ENCODE measurements around the gene MCC.

Gene MCC

GRCh38 chr5:113124914-113125313 is 363.3 kb downstream of the MCC start:
- H4K20me1 ChIP-seq (ENCODE audit: insufficient read depth, low read length): no peaks in the 10 kb centered on the region
- no peak overlapping the region for H3K27ac ChIP-seq (ENCODE audit: low read length)
- H3K4me1 ChIP-seq (ENCODE audit: low read length): no peaks in the 10 kb centered on the region
- peaks cover 90% of the 10 kb centered on the region for H3K79me2 ChIP-seq (ENCODE audit: low read length)
- no peaks in the 10 kb centered on the region for H3K9me2 ChIP-seq (replicated peaks; ENCODE audit: insufficient read depth, low read length)
- H2AFZ ChIP-seq (ENCODE audit: low read length): no peak overlapping the region
- no peaks in the 10 kb centered on the region for H3K9me3 ChIP-seq (replicated peaks; ENCODE audit: insufficient read depth, low read length)
- H3K9ac ChIP-seq (ENCODE audit: low read length): no peak overlapping the region
- DNase-seq: no peak
- no peaks in the 10 kb centered on the region for H3F3A ChIP-seq (ENCODE audit: insufficient read depth, low read length)
- no peak overlapping the region for H3K4me3 ChIP-seq (ENCODE audit: low read length)
- no peaks in the 10 kb centered on the region for H3K27me3 ChIP-seq (replicated peaks; ENCODE audit: insufficient read depth, low read length)
- no peaks in the 10 kb centered on the region for H3K36me3 ChIP-seq (replicated peaks; ENCODE audit: insufficient read depth, low read length)
- TF ChIP-seq EZH2phosphoT487 (IDR thresholded peaks at IDR 0.05; ENCODE audit: low read length): no peak
- no peak overlapping the region for H3K4me2 ChIP-seq (ENCODE audit: low read depth, low read length)

GRCh38 chr5:113124265-113124664 is 364.0 kb downstream of the MCC start:
- no peaks in the 10 kb centered on the region for H3K9me3 ChIP-seq (replicated peaks; ENCODE audit: insufficient read depth, low read length)
- no peaks in the 10 kb centered on the region for H4K20me1 ChIP-seq (ENCODE audit: insufficient read depth, low read length)
- H3K4me1 ChIP-seq (ENCODE audit: low read length): no peaks in the 10 kb centered on the region
- H2AFZ ChIP-seq (ENCODE audit: low read length): no peak overlapping the region
- no peaks in the 10 kb centered on the region for H3F3A ChIP-seq (ENCODE audit: insufficient read depth, low read length)
- H3K4me3 ChIP-seq (ENCODE audit: low read length): no peak overlapping the region
- no peak for DNase-seq
- H3K79me2 ChIP-seq (ENCODE audit: low read length): peaks cover 93% of the 10 kb centered on the region
- H3K27me3 ChIP-seq (replicated peaks; ENCODE audit: insufficient read depth, low read length): no peaks in the 10 kb centered on the region
- H3K36me3 ChIP-seq (replicated peaks; ENCODE audit: insufficient read depth, low read length): no peaks in the 10 kb centered on the region
- H3K9me2 ChIP-seq (replicated peaks; ENCODE audit: insufficient read depth, low read length): no peaks in the 10 kb centered on the region
- TF ChIP-seq EZH2phosphoT487 (IDR thresholded peaks at IDR 0.05; ENCODE audit: low read length): no peak
- no peak for TF ChIP-seq CTCF (IDR thresholded peaks at IDR 0.05; ENCODE audit: low read length)
- no peak for TF ChIP-seq EZH2 (optimal IDR thresholded peaks at IDR 0.05; ENCODE audit: low read depth, low read length)
- no peak overlapping the region for H3K27ac ChIP-seq (ENCODE audit: low read length)
- no peak overlapping the region for H3K4me2 ChIP-seq (ENCODE audit: low read depth, low read length)
- no peak overlapping the region for H3K9ac ChIP-seq (ENCODE audit: low read length)

- H3K9me3 ChIP-seq (replicated peaks; ENCODE audit: insufficient read depth, low read length): no peaks in the 10 kb centered on the region
- H3F3A ChIP-seq (ENCODE audit: insufficient read depth, low read length): no peaks in the 10 kb centered on the region
- no peak overlapping the region for H2AFZ ChIP-seq (ENCODE audit: low read length)
- no peak overlapping the region for H3K4me3 ChIP-seq (ENCODE audit: low read length)
- no peaks in the 10 kb centered on the region for H3K36me3 ChIP-seq (replicated peaks; ENCODE audit: insufficient read depth, low read length)
- peaks cover 6% of the 10 kb centered on the region for H3K4me1 ChIP-seq (ENCODE audit: low read length)
- TF ChIP-seq EZH2 (optimal IDR thresholded peaks at IDR 0.05; ENCODE audit: low read depth, low read length) (no peak), CTCF (IDR thresholded peaks at IDR 0.05; ENCODE audit: low read length) (peak; percentile 21; the same call in 1 of the 2 replicates), EZH2phosphoT487 (IDR thresholded peaks at IDR 0.05; ENCODE audit: low read length) (no peak)
- H3K79me2 ChIP-seq (ENCODE audit: low read length): peaks cover 93% of the 10 kb centered on the region
- no peaks in the 10 kb centered on the region for H3K27me3 ChIP-seq (replicated peaks; ENCODE audit: insufficient read depth, low read length)
- no peaks in the 10 kb centered on the region for H4K20me1 ChIP-seq (ENCODE audit: insufficient read depth, low read length)
- no peaks in the 10 kb centered on the region for H3K9me2 ChIP-seq (replicated peaks; ENCODE audit: insufficient read depth, low read length)
- DNase-seq: no peak
- H3K4me2 ChIP-seq (ENCODE audit: low read depth, low read length): no peak overlapping the region
- H3K9ac ChIP-seq (ENCODE audit: low read length): no peak overlapping the region
- H3K27ac ChIP-seq (ENCODE audit: low read length): no peak overlapping the region
Observed at GRCh38 chr5:113123618-113124017, 364.6 kb downstream of the MCC start.

GRCh38 chr5:113122053-113122452 is 366.2 kb downstream of the MCC start:
- Histone ChIP-seq H3K27me3 (replicated peaks; ENCODE audit: insufficient read depth, low read length) (no peaks in the 10 kb centered on the region), H3K79me2 (ENCODE audit: low read length) (peaks cover 96% of the 10 kb centered on the region), H4K20me1 (ENCODE audit: insufficient read depth, low read length) (no peaks in the 10 kb centered on the region), H3K4me2 (ENCODE audit: low read depth, low read length) (no peak overlapping the region), H3K36me3 (replicated peaks; ENCODE audit: insufficient read depth, low read length) (no peaks in the 10 kb centered on the region), H2AFZ (ENCODE audit: low read length) (no peak overlapping the region), H3K9ac (ENCODE audit: low read length) (no peak overlapping the region), H3K9me2 (replicated peaks; ENCODE audit: insufficient read depth, low read length) (no peaks in the 10 kb centered on the region), H3K9me3 (replicated peaks; ENCODE audit: insufficient read depth, low read length) (no peaks in the 10 kb centered on the region), H3K27ac (ENCODE audit: low read length) (no peak overlapping the region), H3F3A (ENCODE audit: insufficient read depth, low read length) (peaks cover 7% of the 10 kb centered on the region), H3K4me1 (ENCODE audit: low read length) (peaks cover 22% of the 10 kb centered on the region), H3K4me3 (ENCODE audit: low read length) (no peak overlapping the region)
- no peak for DNase-seq
- TF ChIP-seq EZH2 (optimal IDR thresholded peaks at IDR 0.05; ENCODE audit: low read depth, low read length) (no peak), CTCF (IDR thresholded peaks at IDR 0.05; ENCODE audit: low read length) (no peak), EZH2phosphoT487 (IDR thresholded peaks at IDR 0.05; ENCODE audit: low read length) (no peak)

Measured in MM.1S (cell line).